Activated gamma-delta T cell treated with Interleukin-2 at 50 U/mL for 16 hours (primary cell): ENCODE results near the gene FBLL1.
"Not testable (repeated sequence)": the region's sequence is repeated elsewhere in the genome, so short reads cannot be mapped to it uniquely, and the experiment has no call there.

Experiments
- DNase-seq: peaks from one replicate; pipeline ENCODE4 v3.0.0-alpha.2; 2020

The FBLL1 gene

GRCh38 chr5:168528521-168529373 lies at the start of gene FBLL1:
FBLL1 (plus strand) TSS chr5:168529305; CDS start chr5:168529505, 200 bp downstream.
- no peak for DNase-seq

DNA sequence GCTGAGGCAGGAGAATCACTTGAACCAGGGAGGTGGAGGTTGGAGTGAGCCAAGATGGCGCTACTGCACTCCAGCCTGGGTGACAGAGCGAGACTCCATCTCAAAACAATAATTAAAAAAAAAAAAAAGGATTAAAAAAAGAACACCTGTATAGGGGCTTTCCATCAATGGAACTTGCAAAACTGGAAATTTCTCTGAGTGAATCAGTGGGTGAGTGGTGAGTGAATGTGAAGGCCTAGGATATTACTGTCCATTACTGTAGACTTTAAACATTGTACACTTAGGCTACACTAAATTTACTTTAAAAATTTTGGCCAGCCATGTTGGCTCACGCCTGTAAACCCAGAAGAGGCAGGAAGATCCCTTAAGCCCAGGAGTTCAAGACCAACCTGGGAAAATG lies 48.5 kb upstream of the FBLL1 start:
- DNase-seq: no peak

DNA sequence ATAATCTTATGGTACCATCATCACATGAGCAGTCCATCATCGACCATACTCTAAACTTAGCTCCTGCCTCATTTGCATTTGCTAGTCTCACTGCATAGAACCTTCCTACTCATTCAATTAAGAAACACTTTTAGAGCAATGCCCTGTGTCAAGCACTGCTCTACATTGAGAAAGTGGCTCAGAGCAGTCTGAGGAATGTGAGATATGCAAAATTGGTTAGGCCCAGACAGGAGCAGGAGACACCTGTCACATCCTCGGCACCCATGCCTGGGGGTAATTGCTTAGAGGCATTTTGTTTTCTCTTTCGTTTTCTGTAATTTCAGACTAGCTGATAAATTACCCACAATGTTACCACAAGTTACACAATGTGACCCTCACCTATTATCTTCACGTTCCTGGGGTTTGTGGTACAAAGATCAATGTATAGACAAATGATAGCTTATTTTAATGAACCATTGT lies 47.7 kb upstream of the FBLL1 start:
- DNase-seq: no peak

DNA sequence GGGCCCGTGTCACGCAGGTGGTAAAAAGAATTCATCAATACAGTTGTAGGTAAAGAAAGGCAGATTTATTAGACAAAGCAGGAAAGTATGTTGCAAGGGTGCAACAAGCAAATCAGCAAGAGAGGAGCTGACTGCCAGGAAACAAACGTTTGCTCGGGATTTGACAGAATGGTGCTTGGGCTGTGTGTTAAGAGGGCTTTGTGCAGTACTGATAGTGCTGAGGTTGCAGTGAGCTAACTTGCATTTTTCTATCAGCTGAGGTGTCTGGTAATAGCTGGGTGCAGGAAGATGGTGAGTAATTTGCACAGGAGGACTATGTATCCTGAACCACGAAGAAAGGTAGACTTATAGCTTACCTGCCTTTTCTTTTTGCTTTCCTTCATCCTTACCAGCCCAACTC lies 46.7 kb upstream of the FBLL1 start:
- no peak for DNase-seq

DNA sequence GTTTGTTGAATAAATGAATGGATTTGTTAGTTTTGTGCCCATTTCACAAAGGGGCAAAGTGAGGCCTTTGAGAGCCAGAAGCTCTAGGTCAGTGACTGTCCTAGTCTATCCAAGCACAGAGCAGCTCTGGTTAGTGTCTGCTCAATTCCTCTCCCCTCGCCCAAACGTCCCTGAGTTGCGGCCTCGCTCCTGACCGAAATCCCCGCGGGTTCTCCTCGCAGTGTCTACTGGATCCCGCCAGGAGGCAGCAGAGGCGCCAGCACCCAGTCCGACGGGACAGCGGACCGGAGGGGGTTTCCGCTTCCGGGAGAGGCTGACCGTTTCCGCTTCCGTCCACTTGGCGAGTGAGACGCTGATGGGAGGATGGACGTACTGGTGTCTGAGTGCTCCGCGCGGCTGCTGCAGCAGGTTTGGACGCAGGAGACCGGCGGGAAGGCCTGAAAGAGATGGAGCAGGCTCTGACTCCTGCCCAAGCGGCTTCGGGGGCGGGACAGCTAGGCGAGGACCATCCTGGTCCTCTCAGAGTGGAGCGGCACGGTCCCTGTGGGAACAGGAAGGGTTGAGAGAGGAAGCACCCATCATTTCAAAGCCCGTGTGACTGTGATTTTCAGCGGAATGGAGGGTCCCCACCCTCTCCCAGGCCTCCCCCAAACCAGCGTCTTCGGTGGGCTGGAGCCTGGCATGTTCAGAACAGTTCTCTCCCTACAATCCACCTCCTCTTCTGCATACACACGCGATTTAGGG lies 42.8 kb upstream of the FBLL1 start, which contains the start of gene RARS1:
RARS1 (plus strand) TSS at position 336 of the 744 bp plus-strand sequence; CDS start at position 364, 28 bp downstream.
- peak; percentile 87 for DNase-seq

- DNase-seq: no peak
Measured at GRCh38 chr5:168489059-168489458, 40.0 kb upstream of the FBLL1 start.

DNA sequence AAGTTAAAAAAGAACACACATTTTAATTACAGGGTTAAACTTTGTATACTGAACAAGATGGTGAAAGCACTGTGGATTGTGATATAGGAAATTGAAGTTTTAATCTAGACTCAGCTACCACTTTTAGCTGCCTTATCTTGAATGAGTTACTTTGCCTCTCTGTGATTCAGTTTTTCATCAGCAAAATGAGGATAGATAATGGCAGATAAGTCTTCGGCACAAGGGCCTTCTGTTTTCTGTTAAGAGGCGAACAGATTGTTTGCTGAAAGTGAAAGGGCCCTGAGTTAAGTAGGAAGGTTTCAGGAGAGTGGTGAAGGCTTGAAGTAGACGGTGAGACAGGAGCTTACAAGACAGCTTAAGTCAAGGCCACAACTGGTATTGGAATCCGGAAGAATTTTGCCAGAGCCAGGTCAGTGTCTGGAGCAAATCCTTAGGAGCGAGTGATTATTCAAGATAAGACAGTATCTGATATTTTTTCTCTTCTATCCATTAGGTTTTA lies 35.0 kb upstream of the FBLL1 start:
- DNase-seq: no peak

DNA sequence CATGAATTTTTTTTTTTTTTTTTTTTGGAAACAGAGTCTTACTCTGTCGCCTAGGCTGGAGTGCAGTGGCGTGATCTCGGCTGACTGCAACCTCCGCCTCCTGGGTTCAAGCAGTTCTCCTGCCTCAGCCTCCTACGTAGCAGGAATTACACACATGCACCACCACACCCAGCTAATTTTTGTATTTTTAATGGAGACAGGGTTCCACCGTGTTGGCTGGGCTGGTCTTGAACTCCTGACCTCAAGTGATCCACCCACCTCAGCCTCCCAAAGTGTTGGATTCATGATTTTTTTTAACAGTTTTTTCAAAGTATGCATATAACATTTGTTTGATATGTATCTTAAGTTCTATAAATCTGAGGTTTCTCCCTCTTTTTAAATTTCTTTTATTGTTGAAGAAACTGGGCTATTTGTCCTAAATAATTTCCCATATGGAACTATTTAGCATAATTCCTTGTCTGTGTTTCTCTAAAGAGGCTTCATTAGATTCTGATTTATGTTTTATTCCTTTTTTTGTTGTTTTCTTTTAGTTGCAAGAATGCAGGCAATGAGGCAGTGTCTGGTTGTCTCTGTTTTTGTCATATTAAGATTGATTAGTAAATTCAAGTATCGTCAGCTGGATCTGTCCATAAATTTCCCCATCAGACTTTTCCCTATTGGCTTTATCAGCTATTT lies 26.4 kb upstream of the FBLL1 start:
- DNase-seq: no peak

DNA sequence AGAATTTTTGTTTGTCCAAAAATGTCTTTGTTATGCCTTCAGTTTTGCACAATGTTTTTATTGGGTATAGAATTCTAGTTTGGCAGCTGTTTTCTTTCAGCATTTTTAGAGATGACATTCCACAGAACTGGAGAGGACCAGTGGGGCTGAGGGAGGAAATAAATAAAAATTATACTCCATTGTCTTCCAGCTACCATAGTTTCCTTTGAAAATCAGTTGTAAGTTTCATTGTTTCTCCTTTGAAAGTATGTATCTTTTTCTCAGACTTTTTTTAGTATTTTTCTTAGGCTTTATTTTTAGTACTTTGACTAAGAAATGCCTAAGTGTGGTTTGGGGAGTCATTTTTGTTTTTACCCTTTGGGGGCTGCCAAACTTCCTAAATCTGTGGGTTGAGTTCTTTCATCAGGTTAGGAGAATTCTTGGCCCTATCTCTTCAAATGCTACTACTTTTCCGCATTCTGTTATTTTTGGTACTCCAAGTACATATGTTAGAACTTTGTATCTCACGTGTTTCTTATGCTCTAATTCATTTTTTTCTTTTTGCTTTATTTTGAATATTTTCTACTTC lies 15.2 kb upstream of the FBLL1 start:
- no peak for DNase-seq

- no peak for DNase-seq
Measured at GRCh38 chr5:168525856-168526255, 3.2 kb upstream of the FBLL1 start.

- DNase-seq: no peak
Measured at GRCh38 chr5:168527756-168528295, 1.3 kb upstream of the FBLL1 start.

DNA sequence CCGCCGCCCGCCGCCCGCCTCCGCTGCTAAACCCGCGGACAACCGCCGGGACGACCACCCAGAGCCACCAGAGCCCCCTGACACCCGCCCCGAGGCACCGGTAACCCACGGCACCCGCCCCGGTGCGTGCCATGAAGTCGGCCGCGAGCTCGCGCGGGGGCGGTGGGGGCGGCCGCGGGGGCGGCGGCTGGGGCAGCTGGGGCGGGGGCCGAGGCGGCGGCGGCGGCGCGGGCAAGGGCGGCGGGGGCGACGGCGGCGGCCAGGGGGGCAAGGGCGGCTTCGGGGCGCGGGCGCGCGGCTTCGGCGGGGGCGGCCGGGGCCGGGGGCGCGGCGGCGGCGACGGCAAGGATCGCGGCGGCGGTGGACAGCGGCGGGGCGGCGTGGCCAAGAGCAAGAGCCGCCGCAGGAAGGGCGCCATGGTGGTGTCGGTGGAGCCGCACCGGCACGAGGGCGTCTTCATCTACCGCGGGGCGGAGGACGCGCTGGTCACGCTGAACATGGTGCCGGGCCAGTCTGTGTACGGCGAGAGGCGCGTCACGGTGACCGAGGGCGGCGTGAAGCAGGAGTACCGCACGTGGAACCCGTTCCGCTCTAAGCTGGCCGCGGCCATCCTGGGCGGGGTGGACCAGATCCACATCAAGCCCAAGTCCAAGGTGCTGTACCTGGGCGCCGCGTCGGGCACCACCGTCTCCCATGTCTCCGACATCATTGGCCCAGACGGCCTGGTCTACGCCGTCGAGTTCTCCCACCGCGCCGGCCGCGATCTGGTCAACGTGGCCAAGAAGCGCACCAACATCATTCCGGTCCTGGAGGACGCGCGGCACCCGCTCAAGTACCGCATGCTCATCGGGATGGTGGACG lies 499 bp downstream of the FBLL1 start:
- no peak for DNase-seq

GRCh38 chr5:168530621-168531150 lies 1.6 kb downstream of the FBLL1 start:
- DNase-seq: no peak

DNA sequence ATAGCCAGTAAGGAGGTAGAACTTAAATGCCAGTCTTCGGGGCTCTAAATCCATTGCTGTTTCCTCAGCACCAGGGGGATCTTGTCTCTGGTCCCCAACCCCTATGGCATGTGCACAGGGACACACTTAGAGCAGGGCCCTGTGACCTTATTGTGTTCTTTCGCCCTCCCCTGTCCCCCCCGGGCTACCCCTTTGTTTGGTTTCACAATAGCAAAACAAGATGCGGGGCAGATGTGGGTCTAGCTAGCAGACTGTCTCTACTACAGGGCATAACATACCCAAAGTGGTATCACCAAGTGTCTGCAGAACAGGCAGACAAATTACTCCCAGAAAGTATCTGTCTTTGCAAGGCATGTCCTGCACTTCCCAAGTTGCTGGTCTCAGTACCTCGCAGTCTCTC lies 2.1 kb downstream of the FBLL1 start:
- no peak for DNase-seq

DNA sequence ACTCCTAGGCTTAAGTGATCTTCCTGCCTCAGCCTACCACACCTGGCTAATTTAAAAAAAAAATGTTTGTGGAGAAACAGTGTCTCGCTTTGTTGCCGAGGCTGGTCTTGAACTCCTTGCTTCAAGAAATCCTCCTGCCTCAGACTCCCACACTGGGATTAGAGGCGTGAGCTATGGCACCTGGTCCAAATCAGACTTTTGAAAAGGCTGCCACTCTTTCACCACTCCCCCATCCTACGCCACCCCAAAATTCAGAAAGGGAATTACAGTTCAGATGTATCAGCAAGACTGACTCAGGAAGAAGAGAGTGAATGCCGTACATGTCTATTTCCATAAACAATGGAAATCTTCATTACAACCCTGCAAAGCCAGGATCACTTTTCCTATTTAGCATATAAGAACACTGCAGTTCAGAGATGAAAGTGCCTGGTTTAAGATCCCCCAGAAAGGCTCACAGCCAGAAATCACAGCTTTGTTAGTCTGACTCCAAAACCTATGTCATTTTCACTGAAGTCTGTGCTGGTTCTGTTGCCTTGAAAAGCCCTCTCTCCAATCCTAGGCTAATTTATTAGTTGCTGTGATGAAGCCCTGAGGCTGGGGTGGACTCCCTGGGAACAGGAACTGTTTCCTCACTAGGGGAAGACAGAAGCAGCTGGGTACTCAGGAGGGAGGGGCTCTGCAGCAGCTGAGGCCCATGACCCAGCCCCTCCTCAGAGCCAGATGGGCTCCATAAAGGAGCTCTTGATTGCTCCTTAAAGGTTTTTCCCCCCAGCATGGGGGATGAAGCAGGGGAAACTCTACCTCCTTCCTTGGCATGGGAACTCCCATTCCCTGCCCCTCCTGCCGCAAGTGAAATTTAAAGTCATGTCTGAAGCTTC lies 3.1 kb downstream of the FBLL1 start:
- no peak for DNase-seq

DNA sequence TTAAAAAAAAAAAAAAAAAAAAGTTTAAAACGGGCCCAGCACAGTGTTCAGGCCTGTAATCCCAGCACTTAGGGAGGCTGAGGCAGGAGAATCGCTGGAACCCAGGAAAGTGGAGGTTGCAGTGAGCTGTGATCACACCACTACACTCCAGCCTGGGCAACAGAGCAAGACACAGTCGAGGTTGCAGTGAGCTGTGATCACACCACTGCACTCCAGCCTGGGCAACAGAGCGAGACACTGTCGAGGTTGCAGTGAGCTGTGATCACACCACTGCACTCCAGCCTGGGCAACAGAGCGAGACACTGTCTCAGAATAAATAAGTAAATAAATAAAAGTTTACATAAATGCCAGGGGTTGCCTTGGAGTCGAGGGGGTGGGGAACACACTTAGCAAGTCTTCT lies 5.2 kb downstream of the FBLL1 start:
- DNase-seq: not testable (repeated sequence)

DNA sequence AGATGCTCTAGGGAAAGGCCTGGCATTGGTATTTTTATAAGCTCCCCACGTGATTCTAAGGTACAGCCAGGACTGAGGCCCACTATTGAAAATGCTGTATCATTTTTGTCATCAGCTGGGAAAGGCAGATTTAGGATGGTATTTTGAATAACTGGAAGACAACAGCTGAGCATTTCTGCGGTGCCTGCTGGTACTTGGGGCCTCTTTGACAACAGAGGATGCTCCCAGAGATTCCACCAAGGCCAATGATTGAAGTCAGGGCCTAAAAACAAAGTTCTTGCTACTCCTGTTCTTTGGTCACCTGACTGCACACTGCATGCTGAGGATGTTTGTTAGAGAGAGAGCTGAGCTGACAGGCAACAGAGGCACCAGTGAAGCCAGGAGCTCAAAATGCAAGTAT lies 8.1 kb downstream of the FBLL1 start:
- no peak for DNase-seq

GRCh38 chr5:168549554-168549953 lies 20.4 kb downstream of the FBLL1 start:
- no peak for DNase-seq

GRCh38 chr5:168550656-168551055 lies 21.6 kb downstream of the FBLL1 start:
- no peak for DNase-seq

- no peak for DNase-seq
Measured at GRCh38 chr5:168552146-168552545, 23.0 kb downstream of the FBLL1 start.
